H1 (cell line): ENCODE data around the gene KRT34. TPM values are rescaled to one million over a fixed set of nuclear protein-coding genes. Genes with fewer than 3 reads are reported as not detected.

ENCODE experiments used
- CTCF ChIA-PET: fragments of 300-600 bp; sonication (Branson Sonifier 250); formaldehyde crosslinking; loops from one replicate; lab custom pipeline; 2021; ENCODE audit not compliant: partially characterized antibody; lab: Charles Lee
- POLR2A ChIA-PET: fragments of 300-600 bp; sonication (Branson Sonifier 250); formaldehyde crosslinking; loops from one replicate; lab custom pipeline; 2021; ENCODE audit warnings: inconsistent platforms; ENCODE audit not compliant: partially characterized antibody; lab: Charles Lee
- DNase-seq, 2 experiments: peaks; one replicate each; pipeline versions ENCODE4 v3.0.0 to v3.0.0-alpha.2; 2010 to 2022; ENCODE audit warnings: low spot score in 2 of 2, low read depth in 1 of 2, mixed read lengths in 1 of 2
- FAIRE-seq: peaks from 2 replicates; lab custom pipeline; 2011; peaks lifted over from hg19 to GRCh38; lab: Jason Lieb, UNC
- H2AFZ ChIP-seq: 2 replicates; pipeline ENCODE4 v1.8.1; 2012; ENCODE audit warnings: low read length, inconsistent platforms
- H2AK5ac ChIP-seq: 2 replicates; pipeline ENCODE4 v1.6.1; 2013; ENCODE audit warnings: low read depth, low read length
- H2BK120ac ChIP-seq: replicated peaks from 2 replicates; pipeline ENCODE3; 2013; ENCODE audit warnings: low read depth, low read length, inconsistent platforms
- H2BK12ac ChIP-seq: 2 replicates; pipeline ENCODE4 v1.6.1; 2013; ENCODE audit warnings: low read depth, low read length
- H2BK15ac ChIP-seq: 2 replicates; pipeline ENCODE4 v1.6.1; 2013; ENCODE audit warnings: low read length
- H2BK20ac ChIP-seq: 2 replicates; pipeline ENCODE4 v1.6.1; 2013; ENCODE audit warnings: low read length
- H2BK5ac ChIP-seq: 2 replicates; pipeline ENCODE4 v1.6.1; 2013; ENCODE audit warnings: low read depth, low read length
- H3K14ac ChIP-seq: 2 replicates; pipeline ENCODE4 v1.6.1; 2013; ENCODE audit warnings: inconsistent platforms; ENCODE audit not compliant: insufficient read length
- H3K18ac ChIP-seq: 2 replicates; pipeline ENCODE4 v1.6.1; 2013; ENCODE audit warnings: low read length; ENCODE audit errors: extremely low read depth
- H3K23ac ChIP-seq: 2 replicates; pipeline ENCODE4 v1.6.1; 2013; ENCODE audit warnings: inconsistent platforms; ENCODE audit not compliant: insufficient read length
- H3K23me2 ChIP-seq: 2 replicates; pipeline ENCODE4 v1.6.1; 2013; ENCODE audit warnings: low read depth, low read length
- H3K27ac ChIP-seq: 2 replicates; pipeline ENCODE4 v1.6.1; 2011; ENCODE audit warnings: low read depth, low read length, inconsistent platforms
- H3K27me3 ChIP-seq, 4 experiments: replicated peaks in 1 of 4; 1 replicate in 1 of 4; 2 replicates in 3 of 4; pipeline versions ENCODE4 v1.6.1 to v1.8.1; 2011 to 2013; ENCODE audit warnings: low read length in 3 of 4, mild to moderate bottlenecking in 3 of 4, inconsistent platforms in 2 of 4, mixed read lengths in 2 of 4, moderate library complexity in 1 of 4; ENCODE audit not compliant: control insufficient read depth in 3 of 4, insufficient read depth in 3 of 4; ENCODE audit errors: extremely low read depth in 1 of 4
- H3K36me3 ChIP-seq, 4 experiments: 2 replicates each; pipeline versions ENCODE4 v1.6.1 to v1.8.1; 2011 to 2013; ENCODE audit warnings: mild to moderate bottlenecking in 4 of 4, low read length in 3 of 4, moderate library complexity in 2 of 4, control low read depth in 1 of 4, inconsistent platforms in 1 of 4; ENCODE audit not compliant: insufficient read depth in 4 of 4, control insufficient read depth in 2 of 4
- H3K4ac ChIP-seq: replicated peaks from 2 replicates; pipeline ENCODE3; 2013; ENCODE audit warnings: low read length, low read depth, mixed read lengths, inconsistent platforms; ENCODE audit not compliant: insufficient read length
- H3K4me1 ChIP-seq, 4 experiments: replicated peaks in 1 of 4; 1 replicate in 1 of 4; 2 replicates in 3 of 4; pipeline versions ENCODE4 v1.6.1 to v1.8.1; 2011 to 2013; ENCODE audit warnings: low read length in 3 of 4, inconsistent platforms in 2 of 4, mixed read lengths in 1 of 4; ENCODE audit not compliant: insufficient read depth in 4 of 4, control insufficient read depth in 3 of 4
- H3K4me2 ChIP-seq, 2 experiments: 2 replicates each; pipeline versions ENCODE4 v1.6.1 to v1.8.1; 2011 to 2013; ENCODE audit warnings: low read depth in 2 of 2, low read length in 2 of 2, control low read depth in 1 of 2, inconsistent platforms in 1 of 2, mild to moderate bottlenecking in 1 of 2; ENCODE audit not compliant: insufficient read depth in 1 of 2
- H3K4me3 ChIP-seq, 4 experiments: fragments of 200-600, 300-600 bp in 1 of 4; sonication (generic), shearing (Covaris generic), sonication (Bioruptor Twin) in 1 of 4; 2 replicates each; pipeline versions ENCODE4 v1.5.1 to v1.8.1; 2011 to 2016; ENCODE audit warnings: low read length in 4 of 4, low read depth in 3 of 4, control low read depth in 2 of 4, inconsistent platforms in 2 of 4, mild to moderate bottlenecking in 2 of 4, mixed read lengths in 1 of 4, moderate library complexity in 1 of 4; ENCODE audit not compliant: insufficient read depth in 2 of 4; ENCODE audit errors: extremely low read depth in 1 of 4
- H3K56ac ChIP-seq: replicated peaks from 2 replicates; pipeline ENCODE3; 2013; ENCODE audit warnings: low read depth, mild to moderate bottlenecking, mixed read lengths, low read length, inconsistent platforms; ENCODE audit not compliant: insufficient read length
- H3K79me1 ChIP-seq: 2 replicates; pipeline ENCODE4 v1.6.1; 2013; ENCODE audit warnings: low read depth, low read length, control low read depth
- H3K79me2 ChIP-seq, 2 experiments: 2 replicates each; pipeline versions ENCODE4 v1.6.1 to v1.8.1; 2012 to 2013; ENCODE audit warnings: low read length in 2 of 2, mild to moderate bottlenecking in 2 of 2, inconsistent platforms in 1 of 2; ENCODE audit not compliant: insufficient read depth in 2 of 2, control insufficient read depth in 1 of 2
- H3K9ac ChIP-seq, 4 experiments: replicated peaks in 1 of 4; 1 replicate in 1 of 4; 2 replicates in 3 of 4; pipeline versions ENCODE4 v1.6.1 to v1.8.1; 2011 to 2013; ENCODE audit warnings: low read depth in 3 of 4, low read length in 3 of 4, control low read depth in 2 of 4, mild to moderate bottlenecking in 2 of 4, moderate library complexity in 2 of 4, inconsistent platforms in 1 of 4; ENCODE audit errors: extremely low read depth in 1 of 4
- H3K9me3 ChIP-seq, 2 experiments: 2 replicates each; pipeline versions ENCODE4 v1.6.1 to v1.8.1; 2012 to 2013; ENCODE audit warnings: mild to moderate bottlenecking in 2 of 2, moderate library complexity in 2 of 2, control low read depth in 1 of 2, inconsistent platforms in 1 of 2, low read depth in 1 of 2, low read length in 1 of 2, mixed read lengths in 1 of 2; ENCODE audit not compliant: insufficient read depth in 2 of 2
- H4K20me1 ChIP-seq, 2 experiments: replicated peaks in 1 of 2; 2 replicates each; pipeline versions ENCODE3 to v1.8.1; 2011 to 2013; ENCODE audit warnings: inconsistent platforms in 2 of 2, low read length in 2 of 2, mild to moderate bottlenecking in 1 of 2; ENCODE audit not compliant: insufficient read depth in 2 of 2, control insufficient read depth in 1 of 2
- H4K5ac ChIP-seq: 2 replicates; pipeline ENCODE4 v1.6.1; 2013; ENCODE audit warnings: low read length, low read depth, mixed read lengths, inconsistent platforms; ENCODE audit not compliant: insufficient read length
- H4K8ac ChIP-seq: 2 replicates; pipeline ENCODE4 v1.8.0; 2013; ENCODE audit warnings: mild to moderate bottlenecking, moderate library complexity, low read length, inconsistent platforms; ENCODE audit not compliant: insufficient read depth; ENCODE audit errors: extremely low read depth
- H4K91ac ChIP-seq: replicated peaks from 2 replicates; pipeline ENCODE3; 2013; ENCODE audit warnings: low read length, mixed read lengths, inconsistent platforms; ENCODE audit not compliant: insufficient read length
- BACH1 ChIP-seq: IDR thresholded peaks from 2 replicates; pipeline ENCODE4 v1.6.1; 2012; ENCODE audit warnings: low read length, improper control_type of control experiment
- CHD2 ChIP-seq: IDR thresholded peaks from 2 replicates; pipeline ENCODE4 v1.6.1; 2012; ENCODE audit warnings: low read length, improper control_type of control experiment
- EGR1 ChIP-seq: IDR thresholded peaks from 2 replicates; pipeline ENCODE4 v1.6.1; 2011; ENCODE audit warnings: low read depth, low read length, borderline replicate concordance
- EP300 ChIP-seq, 2 experiments: IDR thresholded peaks; 1 replicate in 1 of 2; 2 replicates in 1 of 2; pipeline ENCODE4 v1.6.1; 2011 to 2012; ENCODE audit warnings: low read depth in 2 of 2, low read length in 2 of 2, mild to moderate bottlenecking in 2 of 2, borderline replicate concordance in 1 of 2, inconsistent platforms in 1 of 2, moderate library complexity in 1 of 2
- RFX5 ChIP-seq: IDR thresholded peaks from 2 replicates; pipeline ENCODE4 v1.6.1; 2011; ENCODE audit warnings: low read depth, low read length, improper control_type of control experiment, borderline replicate concordance
- WGBS, 2 experiments: shearing (Covaris generic) in 1 of 2; methylation state at CpG; one replicate each; pipeline versions ENCODE4 v1.1.6 to v1.1.7; 2013 to 2015; ENCODE audit warnings: low lambda C conversion rate in 2 of 2, mixed read lengths in 2 of 2, inconsistent platforms in 1 of 2, low coverage in 1 of 2, missing lambda C conversion rate in 1 of 2; ENCODE audit not compliant: insufficient replicate concordance in 2 of 2, insufficient coverage in 1 of 2, insufficient read length in 1 of 2; ENCODE audit errors: extremely low coverage in 1 of 2, missing lambda C conversion rate in 1 of 2; 5-methylcytosine and 5-hydroxymethylcytosine counted together
- polyA plus RNA-seq, 7 experiments: library from polyadenylated mRNA; depleted of rRNA in 3 of 7; stranded (reverse) in 5 of 7; unstranded in 2 of 7; fragments of >200 nt in 5 of 7; fragments of 200-250 nt in 2 of 7; gene quantifications; 1 replicate in 5 of 7; 2 replicates in 1 of 7; 4 replicates in 1 of 7; pipeline versions ENCODE4 v1.2.1 to v1.2.3, GENCODE V29; 2011 to 2013; ENCODE audit warnings: missing spikeins in 2 of 7, mixed read lengths in 2 of 7
- total RNA-seq: library from RNA; stranded (reverse); fragmentation: NEBNext Ultra II Directional; extraction: Animal tissue kit (Norgen Biotek cat#: 25700); gene quantifications from 2 replicates; pipeline ENCODE4 v1.2.1, GENCODE V29; 2021
- TF ChIP-seq, protein P1 (sequence below): IDR thresholded peaks from 2 replicates; pipeline ENCODE4 v1.6.1; 2012; ENCODE audit warnings: inconsistent platforms

KRT34 gene
- total and polyA plus RNA-seq, 2 of the 8 experiments (the other 6 are each of a cell fraction or from before 2014, with no cell fraction given) = not detected

GRCh38 chr17:41354536-41354935 lies 27.6 kb downstream of the KRT34 start:
- Histone ChIP-seq H3K56ac (no peak overlapping the region), H2BK12ac (no peak overlapping the region), H3K27ac (no peak overlapping the region), H3K79me2 (no peaks in the 10 kb centered on the region), H3K79me1 (no peaks in the 10 kb centered on the region), H4K91ac (no peak overlapping the region), H3K4ac (no peak overlapping the region), H3K9ac (no peak overlapping the region), H3K4me3 (no peak overlapping the region), H2BK20ac (no peak overlapping the region), H2BK120ac (no peak overlapping the region), H3K23ac (no peak overlapping the region), H4K5ac (no peak overlapping the region), H3K23me2 (no peaks in the 10 kb centered on the region), H3K18ac (no peak overlapping the region), H2BK15ac (no peak overlapping the region), H4K20me1 (no peaks in the 10 kb centered on the region), H3K14ac (no peak overlapping the region), H2AFZ (no peak overlapping the region), H2BK5ac (no peak overlapping the region), H3K9me3 (no peaks in the 10 kb centered on the region), H2AK5ac (no peak overlapping the region), H4K8ac (no peak overlapping the region), H3K4me2 (no peak overlapping the region), H3K27me3 (no peaks in the 10 kb centered on the region), H3K36me3 (no peaks in the 10 kb centered on the region), H3K4me1 (no peaks in the 10 kb centered on the region)
- WGBS, 2 experiments = 91% methylated on average over 4 of the region's 4 CpGs; no CpG with 5 or more reads in 1 of the 2 experiments
- POLR2A ChIA-PET = no interaction called here
- no peak for TF ChIP-seq BACH1
- TF ChIP-seq EGR1 = no peak
- TF ChIP-seq, protein P1, sequence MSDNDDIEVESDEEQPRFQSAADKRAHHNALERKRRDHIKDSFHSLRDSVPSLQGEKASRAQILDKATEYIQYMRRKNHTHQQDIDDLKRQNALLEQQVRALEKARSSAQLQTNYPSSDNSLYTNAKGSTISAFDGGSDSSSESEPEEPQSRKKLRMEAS = no peak
- no peak for TF ChIP-seq RFX5
- TF ChIP-seq CHD2 = no peak
- no peak for TF ChIP-seq EP300 (IDR thresholded peaks at IDR 0.05; ENCODE audit: borderline replicate concordance in 1 of 2, low read depth in 2 of 2, low read length in 2 of 2)
- DNase-seq (no peak), FAIRE-seq (no peak)
- CTCF ChIA-PET = interaction anchor here (0.6 to 0.9 kb wide), 2 partner anchors 132 to 484 kb away, joined by 3 to 5 read pairs; no protein-coding TSS in a partner anchor
